SKM-1 treated with dmso at 0.1 percent for 144 hours (cell line): ENCODE data around the gene CEACAM1.
"Not testable (repeated sequence)": the region's sequence is repeated elsewhere in the genome, so short reads cannot be mapped to it uniquely, and the experiment has no call there.

Experiments
- DNase-seq: peaks from one replicate; lab custom pipeline; 2025; ENCODE audit not compliant: unreplicated experiment; lab: John Stamatoyannopoulos, UW

CEACAM1 gene

GRCh38 chr19:42512743-42513304, 15.5 kb downstream of the CEACAM1 start:
- DNase-seq: no peak

- no peak for DNase-seq
These were observed 16.1 kb downstream of the CEACAM1 start for GRCh38 chr19:42512130-42512636.

- no peak for DNase-seq
These were observed 16.9 kb downstream of the CEACAM1 start for GRCh38 chr19:42511340-42511739.

- no peak for DNase-seq
These were observed 19.3 kb downstream of the CEACAM1 start for GRCh38 chr19:42508892-42509444.

- no peak for DNase-seq
These were observed 23.2 kb downstream of the CEACAM1 start for GRCh38 chr19:42505066-42505465.

- DNase-seq: no peak
These were observed 26.5 kb downstream of the CEACAM1 start for GRCh38 chr19:42501733-42502132.

- not testable (repeated sequence) for DNase-seq
These were observed 27.0 kb downstream of the CEACAM1 start for GRCh38 chr19:42501243-42501642.

- no peak for DNase-seq
These were observed 30.0 kb downstream of the CEACAM1 start for GRCh38 chr19:42498169-42498757.

GRCh38 chr19:42497492-42498168, 30.7 kb downstream of the CEACAM1 start:
- no peak for DNase-seq

- DNase-seq: no peak
These were observed 31.7 kb downstream of the CEACAM1 start for GRCh38 chr19:42496460-42497133.

GRCh38 chr19:42495663-42496062, 32.6 kb downstream of the CEACAM1 start:
- no peak for DNase-seq

GRCh38 chr19:42494321-42494720, 34.0 kb downstream of the CEACAM1 start:
- DNase-seq: no peak

- no peak for DNase-seq
These were observed 39.3 kb downstream of the CEACAM1 start for GRCh38 chr19:42488783-42489521.

- DNase-seq: no peak
These were observed 40.5 kb downstream of the CEACAM1 start for GRCh38 chr19:42487798-42488178.

- DNase-seq: no peak
These were observed 41.1 kb downstream of the CEACAM1 start for GRCh38 chr19:42487032-42487797.

- not testable (repeated sequence) for DNase-seq
These were observed 43.2 kb downstream of the CEACAM1 start for GRCh38 chr19:42485036-42485435.

GRCh38 chr19:42480335-42481095, 47.8 kb downstream of the CEACAM1 start:
- DNase-seq: peak; percentile 21

GRCh38 chr19:42479736-42480135, 48.5 kb downstream of the CEACAM1 start:
- DNase-seq: no peak

GRCh38 chr19:42478765-42479311, 49.4 kb downstream of the CEACAM1 start:
- DNase-seq: no peak
